Sigmoid colon (tissue), 7 donors: ENCODE measurements around the gene CERS6. TPM values are rescaled to one million over a fixed set of nuclear protein-coding genes. Genes with fewer than 3 reads are reported as not detected.
"Not testable (repeated sequence)": the region's sequence is repeated elsewhere in the genome, so short reads cannot be mapped to it uniquely, and the experiment has no call there.

Source experiments
- DNase-seq: peaks from one replicate; pipeline ENCODE4 v3.0.0-alpha.2; 2019
- H3K27ac ChIP-seq, 4 donors: fragments of 200-600 bp; sonication (generic); one replicate each; pipeline ENCODE4 v1.5.1; 2016 to 2019; ENCODE audit warnings: mild to moderate bottlenecking in 1 of 4
- H3K27me3 ChIP-seq, 3 donors: fragments of 200-600 bp; sonication (generic); one replicate each; pipeline ENCODE4 v1.5.1; 2019; ENCODE audit warnings: mild to moderate bottlenecking in 1 of 3
- H3K36me3 ChIP-seq, 4 donors: fragments of 200-600 bp; sonication (generic); one replicate each; pipeline ENCODE4 v1.5.1; 2016 to 2019
- H3K4me1 ChIP-seq, 4 donors: fragments of 200-600 bp; sonication (generic); one replicate each; pipeline ENCODE4 v1.5.1; 2017 to 2019
- H3K4me3 ChIP-seq, 4 donors: fragments of 200-600 bp; sonication (generic); one replicate each; pipeline ENCODE4 v1.5.1; 2017 to 2019; ENCODE audit warnings: mild to moderate bottlenecking in 2 of 4, moderate library complexity in 1 of 4
- H3K9me3 ChIP-seq, 4 donors: fragments of 200-600 bp in 3 of 4; sonication (generic) in 3 of 4; one replicate each; pipeline versions ENCODE4 v1.5.1 to v1.6.1; 2013 to 2019
- EP300 ChIP-seq, 4 donors: sonication (generic); formaldehyde crosslinking; IDR thresholded peaks; one replicate each; pipeline ENCODE4 v1.6.1; 2017; ENCODE audit warnings: antibody characterized with exemption in 4 of 4
- POLR2A ChIP-seq, 2 donors: fragments of 450-650 bp; IDR thresholded peaks; one replicate each; pipeline ENCODE4 v1.6.1; 2016; ENCODE audit warnings: antibody characterized with exemption in 2 of 2, mild to moderate bottlenecking in 2 of 2, moderate library complexity in 2 of 2
- POLR2AphosphoS5 ChIP-seq, 4 donors: sonication (generic); formaldehyde crosslinking; IDR thresholded peaks; one replicate each; pipeline ENCODE4 v1.6.1; 2017; ENCODE audit warnings: antibody characterized with exemption in 4 of 4
- WGBS, 2 donors: extraction: QIAGEN DNeasy Blood & Tissue Kit; methylation state at CpG; one replicate each; pipeline ENCODE4 v1.1.7; 2013; 5-methylcytosine and 5-hydroxymethylcytosine counted together
- intact Hi-C: fragments of 100-400 bp; cut with DNase I; formaldehyde crosslinking; loops from one replicate; pipeline ENCODE4 v1.15.1; 2023
- polyA plus RNA-seq, 3 donors: library from polyadenylated mRNA; stranded (reverse); fragments of 200-250 nt; gene quantifications; one replicate each; pipeline ENCODE4 v1.2.3, GENCODE V29; 2013
- total RNA-seq, 4 donors: library from RNA; depleted of rRNA; stranded (reverse); fragments of >200 nt; gene quantifications; one replicate each; pipeline ENCODE4 v1.1.0, GENCODE V29; 2016
- TF ChIP-seq, protein P1 (sequence below), 4 experiments: fragments of 450-650 bp in 3 of 4; fragments of 200-600 bp in 1 of 4; IDR thresholded peaks; one replicate each; pipeline ENCODE4 v1.5.1; 2016 to 2019; ENCODE audit warnings: antibody characterized with exemption in 4 of 4, mild to moderate bottlenecking in 3 of 4, moderate library complexity in 2 of 4
- donor health status: healthy with polysubstance abuse.
- donor health status: Bipolar disorder and iron deficiency.
- donor health status: healthy.

Gene CERS6
- total and polyA plus RNA-seq, 7 donors: 4.4 to 21.0 (median 11.2) TPM

DNA sequence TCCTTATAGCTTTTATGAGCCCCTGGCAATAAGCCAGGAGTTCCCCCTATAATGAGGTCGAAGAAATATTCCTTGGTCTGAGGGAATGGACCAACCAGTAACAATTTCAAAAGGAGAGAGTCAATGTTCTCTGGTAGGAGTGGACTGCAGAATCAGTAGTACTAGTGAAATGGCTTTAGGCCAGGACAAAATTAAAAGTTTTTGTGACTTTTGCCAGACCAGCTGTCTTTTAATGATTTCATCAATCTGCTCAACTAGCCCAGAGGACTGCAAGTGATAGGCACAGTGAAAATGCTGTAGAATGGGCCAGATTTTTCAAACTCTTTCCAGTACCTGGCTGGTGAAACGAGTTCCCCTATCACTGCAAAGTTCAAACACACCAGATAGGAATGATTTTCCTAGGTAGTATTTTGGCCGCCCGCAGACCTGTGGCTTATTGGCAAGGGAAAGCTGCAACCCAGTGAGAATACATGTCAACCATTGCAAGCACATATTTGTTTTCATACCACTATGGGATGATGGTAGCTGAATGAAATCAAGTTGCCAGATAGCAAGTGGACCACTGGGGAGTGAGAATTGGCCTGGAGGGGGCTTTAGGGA is 45.5 kb downstream of the CERS6 start:
- H3K9me3 ChIP-seq: no peaks in the 10 kb centered on the region
- TF ChIP-seq POLR2A (IDR thresholded peaks at IDR 0.05) (no peak), EP300 (IDR thresholded peaks at IDR 0.05) (no peak), POLR2AphosphoS5 (IDR thresholded peaks at IDR 0.05) (no peak)
- TF ChIP-seq, protein P1, sequence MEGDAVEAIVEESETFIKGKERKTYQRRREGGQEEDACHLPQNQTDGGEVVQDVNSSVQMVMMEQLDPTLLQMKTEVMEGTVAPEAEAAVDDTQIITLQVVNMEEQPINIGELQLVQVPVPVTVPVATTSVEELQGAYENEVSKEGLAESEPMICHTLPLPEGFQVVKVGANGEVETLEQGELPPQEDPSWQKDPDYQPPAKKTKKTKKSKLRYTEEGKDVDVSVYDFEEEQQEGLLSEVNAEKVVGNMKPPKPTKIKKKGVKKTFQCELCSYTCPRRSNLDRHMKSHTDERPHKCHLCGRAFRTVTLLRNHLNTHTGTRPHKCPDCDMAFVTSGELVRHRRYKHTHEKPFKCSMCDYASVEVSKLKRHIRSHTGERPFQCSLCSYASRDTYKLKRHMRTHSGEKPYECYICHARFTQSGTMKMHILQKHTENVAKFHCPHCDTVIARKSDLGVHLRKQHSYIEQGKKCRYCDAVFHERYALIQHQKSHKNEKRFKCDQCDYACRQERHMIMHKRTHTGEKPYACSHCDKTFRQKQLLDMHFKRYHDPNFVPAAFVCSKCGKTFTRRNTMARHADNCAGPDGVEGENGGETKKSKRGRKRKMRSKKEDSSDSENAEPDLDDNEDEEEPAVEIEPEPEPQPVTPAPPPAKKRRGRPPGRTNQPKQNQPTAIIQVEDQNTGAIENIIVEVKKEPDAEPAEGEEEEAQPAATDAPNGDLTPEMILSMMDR (IDR thresholded peaks at IDR 0.05): no peak
- WGBS, 2 donors: 89 to 90% methylated on average over 4 of the region's 4 CpGs
- H3K4me3 ChIP-seq: no peak overlapping the region
- H3K36me3 ChIP-seq: no peaks in the 10 kb centered on the region
- no peak for DNase-seq
- H3K4me1 ChIP-seq: no peaks in the 10 kb centered on the region
- H3K27ac ChIP-seq: no peak overlapping the region
- intact Hi-C loops: no loop called here
- no peaks in the 10 kb centered on the region for H3K27me3 ChIP-seq

DNA sequence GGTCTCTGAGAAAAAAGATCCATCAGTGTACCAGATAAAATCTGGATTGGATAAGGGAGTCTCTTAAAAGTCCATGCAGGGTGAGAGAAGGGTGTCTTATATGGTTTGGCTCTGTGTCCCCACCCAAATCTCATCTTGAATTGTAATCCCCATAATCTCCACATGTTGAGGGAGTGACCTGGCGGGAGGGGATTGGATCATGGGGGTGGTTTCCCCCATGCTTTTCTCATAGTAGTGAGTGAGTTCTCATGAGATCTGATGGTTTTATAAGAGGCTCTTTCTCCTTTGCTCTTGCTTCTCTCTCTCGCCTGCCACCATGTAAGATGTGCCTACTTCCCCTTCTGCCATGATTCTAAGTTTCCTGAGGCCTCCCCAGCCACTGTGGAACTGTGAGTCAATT is 46.8 kb downstream of the CERS6 start:
- H3K4me3 ChIP-seq, H3K36me3 ChIP-seq, intact Hi-C loops, H3K4me1 ChIP-seq, DNase-seq, H3K9me3 ChIP-seq, H3K27ac ChIP-seq, H3K27me3 ChIP-seq: not testable (repeated sequence)
- 95 to 97% methylated on average over 2 of the region's 2 CpGs for WGBS, 2 donors

DNA sequence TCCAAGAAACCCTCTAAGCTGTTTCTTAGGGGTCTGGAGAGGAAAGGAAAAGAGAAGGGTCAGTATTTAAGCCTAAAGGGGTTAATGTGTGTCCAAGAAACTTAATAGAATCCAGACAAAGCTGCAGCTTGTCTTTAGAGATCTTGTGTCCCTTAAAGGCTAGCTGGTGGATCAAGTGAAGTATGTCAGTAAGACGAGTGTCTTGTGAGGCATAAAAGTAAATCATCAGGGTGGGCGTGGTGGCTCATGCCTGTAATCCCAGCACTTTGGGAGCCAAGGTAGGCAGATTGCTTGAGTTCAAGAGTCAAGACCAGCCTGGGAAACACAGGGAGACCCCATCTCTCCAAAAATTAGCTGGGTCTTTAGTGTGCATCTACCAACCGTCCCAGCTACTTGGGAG is 47.8 kb downstream of the CERS6 start:
- Histone ChIP-seq H3K9me3 (no peaks in the 10 kb centered on the region), H3K27me3 (no peaks in the 10 kb centered on the region), H3K4me1 (no peaks in the 10 kb centered on the region), H3K27ac (no peak overlapping the region), H3K4me3 (no peak overlapping the region), H3K36me3 (no peaks in the 10 kb centered on the region)
- DNase-seq: no peak
- TF ChIP-seq POLR2A (IDR thresholded peaks at IDR 0.05) (no peak), EP300 (IDR thresholded peaks at IDR 0.05) (no peak), POLR2AphosphoS5 (IDR thresholded peaks at IDR 0.05) (no peak)
- 59 to 86% methylated on average over 3 of the region's 3 CpGs for WGBS, 2 donors
- intact Hi-C loops: no loop called here

DNA sequence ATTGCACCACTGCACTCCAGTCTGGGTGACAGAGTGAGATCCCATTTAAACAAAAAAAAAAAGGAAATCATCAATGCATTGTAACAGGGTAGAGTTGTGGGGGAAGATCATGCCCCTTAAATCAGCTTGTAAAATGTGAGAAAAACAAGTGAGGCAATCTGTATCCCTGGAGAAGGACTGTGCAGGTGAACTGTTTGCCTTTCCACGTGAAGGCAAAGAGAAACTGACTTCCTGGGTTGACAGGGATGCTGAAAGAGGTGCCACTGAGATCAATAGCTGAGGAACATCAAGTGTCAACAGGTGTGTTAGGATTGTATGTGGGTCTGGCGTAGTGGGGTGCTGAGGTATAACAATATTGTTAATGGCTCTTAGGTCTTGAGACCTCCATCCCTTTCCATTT is 48.3 kb downstream of the CERS6 start:
- intact Hi-C loops: no loop called here
- H3K27me3 ChIP-seq: no peaks in the 10 kb centered on the region
- H3K27ac ChIP-seq: no peak overlapping the region
- H3K4me1 ChIP-seq: no peaks in the 10 kb centered on the region
- no peaks in the 10 kb centered on the region for H3K9me3 ChIP-seq
- 59 to 83% methylated on average over 2 of the region's 2 CpGs for WGBS, 2 donors
- no peaks in the 10 kb centered on the region for H3K36me3 ChIP-seq
- TF ChIP-seq, protein P1 (IDR thresholded peaks at IDR 0.05): no peak
- TF ChIP-seq EP300 (IDR thresholded peaks at IDR 0.05): no peak
- no peak for TF ChIP-seq POLR2AphosphoS5 (IDR thresholded peaks at IDR 0.05)
- TF ChIP-seq POLR2A (IDR thresholded peaks at IDR 0.05): no peak
- DNase-seq: no peak
- no peak overlapping the region for H3K4me3 ChIP-seq

DNA sequence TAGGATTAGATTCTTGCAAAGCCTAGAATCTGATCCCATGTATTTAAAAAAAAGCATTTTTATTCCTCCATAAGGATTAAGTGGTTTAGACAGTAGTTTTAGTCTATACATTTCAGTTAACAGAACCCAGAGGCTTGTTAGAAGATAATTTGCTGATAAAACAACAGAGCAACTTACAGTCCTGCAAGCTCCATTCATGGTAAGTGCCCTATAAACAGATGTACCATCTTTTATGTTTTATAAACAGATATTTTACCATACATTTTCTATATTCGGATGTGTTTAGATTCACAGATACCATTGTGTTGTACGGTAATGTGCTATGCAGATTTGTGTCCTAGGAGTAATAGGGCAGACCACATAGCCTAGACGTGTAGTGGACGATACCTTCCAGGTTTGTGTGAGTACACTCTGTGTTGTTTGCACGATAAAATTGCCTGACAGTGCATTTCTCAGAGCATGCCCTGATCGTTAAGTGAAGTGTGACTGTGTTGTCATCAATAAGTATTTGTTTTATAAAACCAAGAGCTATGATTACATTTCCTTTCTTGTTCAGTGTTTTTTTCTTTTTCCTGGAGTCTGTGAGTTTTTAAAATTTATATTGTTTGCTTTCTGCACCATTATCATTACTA is 54.2 kb downstream of the CERS6 start:
- Histone ChIP-seq H3K9me3 (no peaks in the 10 kb centered on the region), H3K4me1 (peaks cover 0 to 13% (median 7%) of the 10 kb centered on the region in 4 donors), H3K27ac (no peak overlapping the region), H3K4me3 (no peak overlapping the region), H3K27me3 (no peaks in the 10 kb centered on the region), H3K36me3 (no peaks in the 10 kb centered on the region)
- WGBS, 2 donors: 49 to 83% methylated on average over 6 of the region's 6 CpGs
- intact Hi-C loops: no loop called here
- DNase-seq: no peak
- TF ChIP-seq, protein P1 (IDR thresholded peaks at IDR 0.05): no peak
- TF ChIP-seq POLR2AphosphoS5 (IDR thresholded peaks at IDR 0.05): no peak
- no peak for TF ChIP-seq POLR2A (IDR thresholded peaks at IDR 0.05)
- no peak for TF ChIP-seq EP300 (IDR thresholded peaks at IDR 0.05)
